ENCODE results near the gene ZBP1. TPM values are rescaled to one million over a fixed set of nuclear protein-coding genes. Genes with fewer than 3 reads are reported as not detected.

Gene ZBP1
- total RNA-seq, 6 donors from 2014 or later: 3.2 to 9.4 (median 4.8) TPM

DNA sequence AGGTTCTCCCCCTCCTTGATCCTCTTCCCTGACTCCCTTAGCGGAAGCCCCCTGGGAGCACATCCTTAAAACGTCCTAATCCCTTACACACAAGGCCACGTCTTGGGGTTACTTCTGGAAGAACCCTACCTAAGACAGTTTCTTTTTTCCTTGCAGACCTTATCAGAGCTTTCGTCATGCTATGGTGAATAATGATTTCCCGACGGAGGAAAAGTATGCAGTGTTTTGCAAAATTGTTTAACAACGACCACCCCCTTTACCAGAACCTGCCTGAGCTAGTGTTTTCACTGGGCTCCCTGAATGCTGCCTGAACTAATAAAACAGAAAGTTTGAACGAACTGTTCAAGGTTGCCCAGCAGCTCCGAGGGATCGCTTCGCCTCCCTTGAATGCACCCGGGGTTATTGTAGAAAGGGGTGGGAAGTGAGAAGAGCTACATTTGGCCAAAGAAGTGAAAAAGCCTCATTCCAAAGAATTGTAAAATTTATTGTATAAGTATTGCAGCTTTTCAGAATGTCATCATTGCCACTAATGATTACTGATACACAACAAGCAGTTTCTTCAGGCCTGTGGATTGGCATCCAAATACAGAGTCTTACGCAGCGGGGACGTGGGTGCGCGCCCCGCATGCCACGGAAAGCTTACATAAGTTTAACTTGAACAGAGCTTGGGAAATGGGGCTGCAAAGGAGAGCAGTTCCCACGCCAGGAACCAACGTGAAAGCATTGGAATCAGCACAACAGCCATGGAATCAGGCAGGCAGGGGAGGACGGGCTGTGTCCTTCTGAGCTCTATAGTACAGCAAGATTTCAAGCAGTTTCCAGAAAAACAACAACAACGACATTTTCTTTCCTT lies 27.9 kb upstream of the ZBP1 start:
- no peak for ATAC-seq (ENCODE audit: low FRiP score in 2 of 2)
- Histone ChIP-seq H3K4me1 (no peaks in the 10 kb centered on the region), H3K27me3 (no peaks in the 10 kb centered on the region), H3K36me3 (peaks cover 0 to 37% (median 18%) of the 10 kb centered on the region in 4 donors), H3K9me3 (peaks cover 0 to 4% (median 1%) of the 10 kb centered on the region in 4 donors), H3K4me3 (no peak overlapping the region), H3K27ac (no peak overlapping the region)
- TF ChIP-seq, protein P1, sequence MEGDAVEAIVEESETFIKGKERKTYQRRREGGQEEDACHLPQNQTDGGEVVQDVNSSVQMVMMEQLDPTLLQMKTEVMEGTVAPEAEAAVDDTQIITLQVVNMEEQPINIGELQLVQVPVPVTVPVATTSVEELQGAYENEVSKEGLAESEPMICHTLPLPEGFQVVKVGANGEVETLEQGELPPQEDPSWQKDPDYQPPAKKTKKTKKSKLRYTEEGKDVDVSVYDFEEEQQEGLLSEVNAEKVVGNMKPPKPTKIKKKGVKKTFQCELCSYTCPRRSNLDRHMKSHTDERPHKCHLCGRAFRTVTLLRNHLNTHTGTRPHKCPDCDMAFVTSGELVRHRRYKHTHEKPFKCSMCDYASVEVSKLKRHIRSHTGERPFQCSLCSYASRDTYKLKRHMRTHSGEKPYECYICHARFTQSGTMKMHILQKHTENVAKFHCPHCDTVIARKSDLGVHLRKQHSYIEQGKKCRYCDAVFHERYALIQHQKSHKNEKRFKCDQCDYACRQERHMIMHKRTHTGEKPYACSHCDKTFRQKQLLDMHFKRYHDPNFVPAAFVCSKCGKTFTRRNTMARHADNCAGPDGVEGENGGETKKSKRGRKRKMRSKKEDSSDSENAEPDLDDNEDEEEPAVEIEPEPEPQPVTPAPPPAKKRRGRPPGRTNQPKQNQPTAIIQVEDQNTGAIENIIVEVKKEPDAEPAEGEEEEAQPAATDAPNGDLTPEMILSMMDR (IDR thresholded peaks at IDR 0.05): no peak
- no peak for TF ChIP-seq EP300 (IDR thresholded peaks at IDR 0.05)
- TF ChIP-seq POLR2AphosphoS5 (IDR thresholded peaks at IDR 0.05): no peak
- no peak for TF ChIP-seq POLR2A (IDR thresholded peaks at IDR 0.05)
- peak in 1 of 2 donors; percentile 56 for DNase-seq
- WGBS, 2 donors: 88 to 89% methylated on average over 23 of the region's 23 CpGs

- Histone ChIP-seq H3K27me3 (no peaks in the 10 kb centered on the region), H3K27ac (no peak overlapping the region), H3K4me3 (no peak overlapping the region), H3K9me3 (peaks cover 0 to 4% (median 1%) of the 10 kb centered on the region in 4 donors), H3K4me1 (no peaks in the 10 kb centered on the region), H3K36me3 (peaks cover 0 to 28% (median 11%) of the 10 kb centered on the region in 4 donors)
- 77 to 86% methylated on average over 9 to 12 of the region's 12 CpGs for WGBS, 2 donors
- ATAC-seq (ENCODE audit: low FRiP score in 2 of 2): peak in 1 of 2 donors; percentile 18
- TF ChIP-seq POLR2A (IDR thresholded peaks at IDR 0.05) (no peak), POLR2AphosphoS5 (IDR thresholded peaks at IDR 0.05) (no peak), EP300 (IDR thresholded peaks at IDR 0.05) (no peak)
- TF ChIP-seq, protein P1 (IDR thresholded peaks at IDR 0.05): no peak
- no peak for DNase-seq
Observed at GRCh38 chr20:57647006-57647932, 27.0 kb upstream of the ZBP1 start.

DNA sequence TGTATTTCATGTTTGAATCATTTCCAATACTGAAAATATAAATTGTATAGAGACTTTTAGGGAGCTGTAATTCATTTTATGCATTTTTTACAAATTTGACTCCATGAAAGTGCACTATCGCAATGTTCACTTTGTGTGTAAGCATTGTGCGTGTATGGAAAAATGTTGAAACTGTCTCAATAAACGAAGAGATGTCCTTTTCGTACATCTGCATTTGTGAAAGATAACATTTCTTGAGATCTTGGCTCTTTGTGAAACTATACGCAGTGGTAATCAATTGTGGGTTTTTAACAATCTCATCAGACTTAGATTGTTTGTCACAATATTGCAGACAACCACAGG lies 18.6 kb upstream of the ZBP1 start:
- ATAC-seq (ENCODE audit: low FRiP score in 2 of 2): no peak
- H3K4me3 ChIP-seq: no peak overlapping the region
- WGBS, 2 donors: 68 to 76% methylated on average over 5 of the region's 5 CpGs
- no peaks in the 10 kb centered on the region for H3K9me3 ChIP-seq
- no peaks in the 10 kb centered on the region for H3K4me1 ChIP-seq
- DNase-seq: no peak
- H3K36me3 ChIP-seq: no peaks in the 10 kb centered on the region
- H3K27ac ChIP-seq: no peak overlapping the region
- H3K27me3 ChIP-seq: no peaks in the 10 kb centered on the region
- TF ChIP-seq, protein P1 (IDR thresholded peaks at IDR 0.05): no peak
- TF ChIP-seq POLR2AphosphoS5 (IDR thresholded peaks at IDR 0.05) (no peak), EP300 (IDR thresholded peaks at IDR 0.05) (no peak), POLR2A (IDR thresholded peaks at IDR 0.05) (no peak)

DNA sequence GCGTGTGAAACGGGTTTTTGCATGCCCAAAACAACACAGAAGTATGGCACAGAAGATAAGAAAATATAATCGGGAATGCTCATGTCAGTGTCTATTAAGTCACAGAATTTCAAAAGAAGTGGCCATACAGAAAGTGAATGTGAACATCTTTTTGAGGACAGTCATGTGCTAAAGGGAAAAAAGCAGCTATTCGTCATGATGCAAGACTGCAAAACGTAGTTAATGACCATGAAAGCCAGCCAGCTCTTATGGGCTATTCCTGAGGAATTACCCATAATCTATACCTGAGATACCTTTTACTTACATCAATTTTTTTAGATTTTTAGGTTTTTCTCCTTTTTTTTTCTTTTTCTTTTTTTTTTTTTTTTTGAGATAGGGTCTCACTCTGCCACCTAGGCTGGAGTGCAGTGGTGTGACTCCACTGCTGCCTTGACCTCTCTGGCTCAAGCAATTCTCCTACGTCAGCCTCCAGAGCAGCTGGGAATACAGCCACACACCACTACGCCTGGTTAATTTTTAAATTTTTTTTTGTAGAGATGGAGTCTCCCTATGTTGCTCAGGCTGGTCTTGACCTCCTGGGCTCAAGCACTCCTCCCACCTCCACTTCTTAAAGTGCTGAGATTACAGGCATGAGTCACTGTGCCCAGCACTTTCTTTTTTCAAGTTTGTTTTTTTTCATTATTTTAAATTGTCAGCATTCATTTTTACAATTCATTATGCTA lies 18.1 kb upstream of the ZBP1 start:
- TF ChIP-seq EP300 (IDR thresholded peaks at IDR 0.05) (no peak), POLR2A (IDR thresholded peaks at IDR 0.05) (no peak), POLR2AphosphoS5 (IDR thresholded peaks at IDR 0.05) (no peak)
- TF ChIP-seq, protein P1 (IDR thresholded peaks at IDR 0.05): no peak
- Histone ChIP-seq H3K9me3 (no peaks in the 10 kb centered on the region), H3K27me3 (no peaks in the 10 kb centered on the region), H3K4me1 (no peaks in the 10 kb centered on the region), H3K36me3 (no peaks in the 10 kb centered on the region), H3K4me3 (no peak overlapping the region), H3K27ac (no peak overlapping the region)
- 62 to 65% methylated on average over 7 of the region's 7 CpGs for WGBS, 2 donors
- DNase-seq (peak in 1 of 2 donors; percentile 60), ATAC-seq (ENCODE audit: low FRiP score in 2 of 2) (peak in 1 of 2 donors; percentile 77)

Measured in upper lobe of left lung (tissue), 6 donors.